ENCODE measurements around the gene SLC35F4. TPM values are rescaled to one million over a fixed set of nuclear protein-coding genes. Genes with fewer than 3 reads are reported as not detected.
"Not testable (repeated sequence)": the region's sequence is repeated elsewhere in the genome, so short reads cannot be mapped to it uniquely, and the experiment has no call there.

Gene SLC35F4
- total RNA-seq, 6 donors from 2014 or later: not detected

DNA sequence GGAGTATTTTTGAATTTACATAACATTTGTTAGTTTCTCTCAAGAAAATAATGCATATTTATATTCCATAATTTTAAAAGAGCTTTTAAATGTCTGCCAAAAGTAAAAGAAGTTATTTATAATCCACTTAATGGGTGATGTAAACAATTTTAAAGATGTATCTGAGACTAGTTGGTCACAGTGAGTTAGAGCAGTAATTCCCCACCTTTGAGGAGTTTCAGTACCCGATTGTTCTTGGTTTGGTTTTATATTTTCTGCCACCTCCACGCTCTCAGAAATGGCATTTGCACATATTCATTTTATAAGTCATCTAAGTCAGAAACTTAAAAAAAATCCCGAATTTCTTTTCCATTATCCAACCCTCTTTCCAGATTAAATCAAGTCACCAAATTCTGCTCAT is 153.2 kb downstream of the SLC35F4 start:
- no peak for TF ChIP-seq EP300 (IDR thresholded peaks at IDR 0.05)
- no peak for TF ChIP-seq POLR2A (IDR thresholded peaks at IDR 0.05)
- TF ChIP-seq, protein P1, sequence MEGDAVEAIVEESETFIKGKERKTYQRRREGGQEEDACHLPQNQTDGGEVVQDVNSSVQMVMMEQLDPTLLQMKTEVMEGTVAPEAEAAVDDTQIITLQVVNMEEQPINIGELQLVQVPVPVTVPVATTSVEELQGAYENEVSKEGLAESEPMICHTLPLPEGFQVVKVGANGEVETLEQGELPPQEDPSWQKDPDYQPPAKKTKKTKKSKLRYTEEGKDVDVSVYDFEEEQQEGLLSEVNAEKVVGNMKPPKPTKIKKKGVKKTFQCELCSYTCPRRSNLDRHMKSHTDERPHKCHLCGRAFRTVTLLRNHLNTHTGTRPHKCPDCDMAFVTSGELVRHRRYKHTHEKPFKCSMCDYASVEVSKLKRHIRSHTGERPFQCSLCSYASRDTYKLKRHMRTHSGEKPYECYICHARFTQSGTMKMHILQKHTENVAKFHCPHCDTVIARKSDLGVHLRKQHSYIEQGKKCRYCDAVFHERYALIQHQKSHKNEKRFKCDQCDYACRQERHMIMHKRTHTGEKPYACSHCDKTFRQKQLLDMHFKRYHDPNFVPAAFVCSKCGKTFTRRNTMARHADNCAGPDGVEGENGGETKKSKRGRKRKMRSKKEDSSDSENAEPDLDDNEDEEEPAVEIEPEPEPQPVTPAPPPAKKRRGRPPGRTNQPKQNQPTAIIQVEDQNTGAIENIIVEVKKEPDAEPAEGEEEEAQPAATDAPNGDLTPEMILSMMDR (IDR thresholded peaks at IDR 0.05): no peak
- DNase-seq (no peak), ATAC-seq (ENCODE audit: low FRiP score in 2 of 2) (no peak)
- H3K4me1 ChIP-seq: peaks cover 0 to 4% (median 0%) of the 10 kb centered on the region in 4 donors
- peaks cover 6 to 11% (median 9%) of the 10 kb centered on the region in 4 donors for H3K9me3 ChIP-seq
- WGBS, 2 donors: 73 to 86% methylated on average over 3 of the region's 3 CpGs
- no peak overlapping the region for H3K27ac ChIP-seq
- H3K36me3 ChIP-seq: no peaks in the 10 kb centered on the region
- no peak overlapping the region for H3K4me3 ChIP-seq
- no peaks in the 10 kb centered on the region for H3K27me3 ChIP-seq

DNA sequence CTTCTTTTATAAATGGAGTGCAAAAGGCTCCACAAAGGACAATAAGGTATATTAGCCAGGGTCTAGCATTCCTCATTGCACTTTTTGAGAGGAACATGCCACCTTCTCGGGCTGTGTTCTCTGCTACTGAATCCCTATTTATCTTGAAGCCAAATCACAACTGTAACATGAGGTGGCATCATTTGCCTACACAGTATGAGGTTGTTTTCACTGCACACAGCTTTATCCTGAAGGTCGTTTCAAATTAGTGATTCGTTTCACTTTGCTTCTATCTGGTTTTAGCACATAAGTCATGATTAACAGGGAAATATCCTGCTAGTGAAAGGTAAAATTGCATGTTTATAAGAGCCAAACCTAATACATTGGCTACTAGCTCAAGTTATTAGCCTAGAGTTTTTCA is 153.8 kb downstream of the SLC35F4 start:
- no peaks in the 10 kb centered on the region for H3K36me3 ChIP-seq
- TF ChIP-seq, protein P1 (IDR thresholded peaks at IDR 0.05): no peak
- TF ChIP-seq EP300 (IDR thresholded peaks at IDR 0.05) (no peak), POLR2A (IDR thresholded peaks at IDR 0.05) (no peak), POLR2AphosphoS5 (IDR thresholded peaks at IDR 0.05) (no peak)
- 38% methylated on average over 3 of the region's 3 CpGs for WGBS, 2 donors
- no peaks in the 10 kb centered on the region for H3K27me3 ChIP-seq
- no peak for DNase-seq
- no peak for ATAC-seq (ENCODE audit: low FRiP score in 2 of 2)
- no peak overlapping the region for H3K27ac ChIP-seq
- H3K4me3 ChIP-seq: no peak overlapping the region
- peaks cover 0 to 4% (median 0%) of the 10 kb centered on the region in 4 donors for H3K4me1 ChIP-seq
- H3K9me3 ChIP-seq: peaks cover 6 to 11% (median 9%) of the 10 kb centered on the region in 4 donors

DNA sequence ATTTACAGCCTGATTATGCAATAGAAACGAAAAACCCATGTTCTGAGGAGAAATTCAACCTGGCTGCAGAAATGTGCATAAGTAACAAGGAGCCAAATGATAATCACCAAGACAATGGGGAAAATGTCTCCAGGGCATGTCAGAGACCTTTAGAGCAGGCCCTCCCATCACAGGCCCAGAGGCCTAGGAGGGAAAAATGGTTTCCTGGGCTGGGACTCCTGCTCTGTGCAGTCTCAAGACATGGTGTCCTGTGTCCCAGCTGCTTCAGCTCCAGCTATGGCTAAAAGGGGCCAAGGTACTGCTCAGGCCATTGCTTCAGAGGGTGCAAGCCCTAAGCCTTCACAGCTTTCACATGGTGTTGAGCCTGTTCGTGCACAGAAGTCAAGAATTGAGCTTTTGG is 156.0 kb downstream of the SLC35F4 start:
- no peak overlapping the region for H3K4me3 ChIP-seq
- H3K4me1 ChIP-seq: peaks cover 0 to 4% (median 0%) of the 10 kb centered on the region in 4 donors
- no peak overlapping the region for H3K27ac ChIP-seq
- no peak for DNase-seq
- H3K9me3 ChIP-seq: peaks cover 6 to 11% (median 9%) of the 10 kb centered on the region in 4 donors
- H3K27me3 ChIP-seq: no peaks in the 10 kb centered on the region
- TF ChIP-seq, protein P1 (IDR thresholded peaks at IDR 0.05): no peak
- no peak for TF ChIP-seq POLR2A (IDR thresholded peaks at IDR 0.05)
- 29 to 38% methylated on average over 2 of the region's 2 CpGs for WGBS, 2 donors
- ATAC-seq (ENCODE audit: low FRiP score in 2 of 2): no peak
- no peaks in the 10 kb centered on the region for H3K36me3 ChIP-seq

DNA sequence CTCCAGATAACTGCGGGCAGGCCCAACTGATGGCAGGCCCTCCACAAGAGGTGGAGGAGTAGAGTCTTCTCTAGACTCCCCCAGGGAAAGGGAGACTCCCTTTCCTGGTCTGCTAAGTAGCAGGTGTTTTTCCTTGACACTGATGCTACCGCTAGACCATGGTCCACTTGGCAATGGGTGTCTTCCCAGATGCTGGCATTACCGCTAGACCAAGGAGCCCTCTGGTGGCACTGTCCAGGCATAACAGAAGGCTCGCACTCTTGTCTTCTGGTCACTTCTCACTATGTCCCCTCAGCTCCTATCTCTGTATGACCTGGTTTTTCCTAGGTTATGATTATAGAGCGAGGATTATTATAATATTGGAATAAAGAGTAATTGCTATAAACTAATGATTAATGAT is 156.8 kb downstream of the SLC35F4 start:
- 92 to 95% methylated on average over 5 of the region's 5 CpGs for WGBS, 2 donors
- H3K4me1 ChIP-seq; ATAC-seq (ENCODE audit: low FRiP score in 2 of 2); H3K27me3 ChIP-seq; H3K36me3 ChIP-seq; H3K4me3 ChIP-seq; H3K27ac ChIP-seq; DNase-seq: not testable (repeated sequence)
- H3K9me3 ChIP-seq: peaks cover 6 to 11% (median 9%) of the 10 kb centered on the region in 4 donors

DNA sequence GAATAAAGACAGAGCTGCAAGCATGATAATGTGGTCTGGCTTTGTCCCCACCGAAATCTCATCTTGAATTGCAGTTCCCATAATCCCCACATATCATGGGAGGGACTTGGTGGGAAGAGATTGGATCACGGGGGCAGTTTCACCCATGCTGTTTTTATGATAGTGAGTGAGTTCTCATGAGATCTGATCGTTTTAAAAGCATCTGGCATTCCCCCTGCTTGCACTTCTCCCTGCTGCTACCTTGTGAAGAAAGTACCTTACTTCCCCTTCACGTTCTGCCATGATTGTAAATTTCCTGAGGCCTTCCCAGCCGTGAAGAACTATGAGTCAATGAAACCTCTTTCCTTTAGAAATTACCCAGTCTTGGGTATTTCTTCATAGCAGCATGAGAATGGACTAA is 158.7 kb downstream of the SLC35F4 start:
- TF ChIP-seq EP300 (IDR thresholded peaks at IDR 0.05) (no peak), POLR2AphosphoS5 (IDR thresholded peaks at IDR 0.05) (no peak), POLR2A (IDR thresholded peaks at IDR 0.05) (no peak)
- TF ChIP-seq, protein P1 (IDR thresholded peaks at IDR 0.05): no peak
- Histone ChIP-seq H3K9me3 (peaks cover 6 to 11% (median 9%) of the 10 kb centered on the region in 4 donors), H3K4me3 (no peak overlapping the region), H3K4me1 (no peaks in the 10 kb centered on the region), H3K27me3 (no peaks in the 10 kb centered on the region), H3K27ac (no peak overlapping the region), H3K36me3 (no peaks in the 10 kb centered on the region)
- no peak for ATAC-seq (ENCODE audit: low FRiP score in 2 of 2)
- no peak for DNase-seq
- WGBS, 2 donors: 43 to 49% methylated on average over 5 of the region's 5 CpGs

Data from upper lobe of left lung (tissue), 6 donors.